A673 (cell line): Measurements from ENCODE around the gene C20orf204. TPM values are rescaled to one million over a fixed set of nuclear protein-coding genes. Genes with fewer than 3 reads are reported as not detected.
A peak's percentile ranks its signal among the peaks of the same experiment; 100 is the strongest.

Experiments
- Bru-seq: library from RNA; stranded (reverse); fragments of 400-500 nt; gene quantifications from one replicate; lab custom pipeline; 2021; lab: Mats Ljungman, UMichigan
- BruChase-seq, 2 experiments: library from RNA; stranded (reverse); fragments of 400-500 nt; gene quantifications; one replicate each; lab custom pipeline; 2021; lab: Mats Ljungman, UMichigan
- BruUV-seq: library from RNA; stranded (reverse); fragments of 400-500 nt; replicated peaks from 2 replicates; lab custom pipeline; 2021; lab: Mats Ljungman, UMichigan
- CTCF ChIA-PET: fragments of 300-600 bp; sonication (Branson Sonifier 250); formaldehyde crosslinking; loops from one replicate; lab custom pipeline; 2022; ENCODE audit warnings: antibody characterized with exemption; lab: Charles Lee
- POLR2A ChIA-PET: fragments of 300-600 bp; sonication (Branson Sonifier 250); formaldehyde crosslinking; loops from one replicate; lab custom pipeline; 2022; ENCODE audit warnings: antibody characterized with exemption; ENCODE audit not compliant: low non-redundant PET; lab: Charles Lee
- DNase-seq: peaks from one replicate; pipeline ENCODE4 v3.0.0-alpha.2; 2015; ENCODE audit warnings: low spot score
- H3K27ac ChIP-seq: fragments of 200-600 bp; sonication (generic); 2 replicates; pipeline ENCODE4 v1.5.1; 2016; ENCODE audit warnings: mixed run types, low read depth, mild to moderate bottlenecking, mixed read lengths, antibody characterized with exemption, low read length; ENCODE audit not compliant: poor library complexity, severe bottlenecking
- H3K27me3 ChIP-seq: fragments of 200-600 bp; sonication (generic); replicated peaks from 2 replicates; pipeline ENCODE4 v1.6.1; 2017; ENCODE audit warnings: mixed run types, low read depth, mild to moderate bottlenecking, mixed read lengths, antibody characterized with exemption, low read length; ENCODE audit not compliant: insufficient read depth, poor library complexity
- H3K36me3 ChIP-seq: fragments of 200-600 bp; sonication (generic); 2 replicates; pipeline ENCODE4 v1.6.1; 2016; ENCODE audit warnings: mixed run types, mild to moderate bottlenecking, mixed read lengths, antibody characterized with exemption, low read length; ENCODE audit not compliant: insufficient read depth, poor library complexity, severe bottlenecking
- H3K4me1 ChIP-seq: fragments of 200-600 bp; sonication (generic); 2 replicates; pipeline ENCODE4 v1.6.1; 2017; ENCODE audit warnings: mixed run types, mild to moderate bottlenecking, mixed read lengths, antibody characterized with exemption, low read length; ENCODE audit not compliant: insufficient read depth, poor library complexity, severe bottlenecking
- H3K4me3 ChIP-seq: fragments of 200-600 bp; sonication (generic); 2 replicates; pipeline ENCODE4 v1.5.1; 2016; ENCODE audit warnings: low read depth, mixed run types, mild to moderate bottlenecking, mixed read lengths, low read length; ENCODE audit not compliant: poor library complexity, severe bottlenecking
- H3K9me3 ChIP-seq: fragments of 200-600 bp; sonication (generic); 2 replicates; pipeline ENCODE4 v1.6.1; 2016; ENCODE audit warnings: mixed run types, low read depth, mild to moderate bottlenecking, mixed read lengths, antibody characterized with exemption, low read length; ENCODE audit not compliant: poor library complexity, severe bottlenecking
- CTCF ChIP-seq: fragments of 300-800, 200-600 bp; sonication (generic); conservative IDR thresholded peaks from 2 replicates; pipeline ENCODE4 v1.5.1; 2017; ENCODE audit warnings: low read depth, mild to moderate bottlenecking, antibody characterized with exemption, low read length, moderate library complexity, mixed read lengths
- EZH2 ChIP-seq: fragments of 200-600 bp; sonication (generic); IDR thresholded peaks from 2 replicates; pipeline ENCODE4 v1.6.1; 2017; ENCODE audit warnings: borderline replicate concordance, low read depth, mild to moderate bottlenecking, mixed read lengths, antibody characterized with exemption, low read length; ENCODE audit not compliant: poor library complexity, severe bottlenecking
- intact Hi-C: fragments of 100-400 bp; cut with micrococcal nuclease; formaldehyde crosslinking; loops from one replicate; pipeline ENCODE4 v1.10.0; 2022; ENCODE audit not compliant: unreplicated experiment
- long read RNA-seq: library from polyadenylated mRNA; stranded (forward); transcript quantifications from one replicate; pipeline ENCODE4 v2.0.0, GENCODE V29; 2022
- total RNA-seq: library from RNA; stranded (reverse); gene quantifications from 2 replicates; pipeline ENCODE4 v1.2.3, GENCODE V29; 2021

C20orf204 gene
- 2.4 and 2.5 TPM in 2 replicates for total RNA-seq
- percentile 36 among the genes with signal in this experiment for Bru-seq, nascent RNA
- BruChase-seq, experiment 1, labeled RNA remaining after a 2-hour chase = percentile 45 among the genes with signal in this experiment
- BruChase-seq, experiment 2, labeled RNA remaining after a 6-hour chase = percentile 54 among the genes with signal in this experiment
- long read RNA-seq, partial matches to known transcripts = 1 of 1 reads
- long read RNA-seq, other reads (novel, unspliced or antisense) = 0 of 1 reads

DNA sequence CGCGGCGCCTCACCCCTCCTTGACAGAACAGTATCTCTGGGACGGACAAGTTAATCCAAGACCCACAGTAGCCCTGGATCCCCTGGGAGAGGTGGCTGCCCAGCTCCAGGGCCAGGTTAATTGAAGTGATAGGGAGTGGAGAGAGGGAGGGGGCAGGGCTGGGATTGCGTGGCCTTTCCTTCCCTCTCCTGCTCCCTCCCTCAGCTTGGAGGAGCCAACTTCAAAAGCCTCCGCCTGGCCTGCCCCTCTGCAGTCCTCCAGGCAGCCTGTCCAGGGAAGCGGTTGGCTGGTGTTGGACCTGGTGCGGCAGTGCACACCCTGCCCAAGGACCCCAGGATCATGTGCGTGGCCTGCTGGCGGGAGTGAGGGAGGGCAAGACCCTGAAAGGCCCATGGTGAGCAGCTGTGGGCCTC is at the start of gene C20orf204:
C20orf204 (plus strand) TSS at position 250 of the 413 bp plus-strand sequence; CDS start at position 392, 142 bp downstream.
- no peak for TF ChIP-seq CTCF
- no peak for TF ChIP-seq EZH2
- POLR2A ChIA-PET = no interaction called here
- H3K4me1 ChIP-seq = peaks cover 8% of the 10 kb centered on the region
- no peak within 1 kb of the TSS for H3K4me3 ChIP-seq
- CTCF ChIA-PET = no interaction called here
- DNase-seq = no peak
- no peaks in the 10 kb centered on the region for H3K9me3 ChIP-seq
- no TSS peak for BruUV-seq
- intact Hi-C loops = no loop called here
- H3K27ac ChIP-seq = no peak within 1 kb of the TSS
- peaks cover 35% of the 10 kb centered on the region for H3K27me3 ChIP-seq
- H3K36me3 ChIP-seq = no peaks in the 10 kb centered on the region

DNA sequence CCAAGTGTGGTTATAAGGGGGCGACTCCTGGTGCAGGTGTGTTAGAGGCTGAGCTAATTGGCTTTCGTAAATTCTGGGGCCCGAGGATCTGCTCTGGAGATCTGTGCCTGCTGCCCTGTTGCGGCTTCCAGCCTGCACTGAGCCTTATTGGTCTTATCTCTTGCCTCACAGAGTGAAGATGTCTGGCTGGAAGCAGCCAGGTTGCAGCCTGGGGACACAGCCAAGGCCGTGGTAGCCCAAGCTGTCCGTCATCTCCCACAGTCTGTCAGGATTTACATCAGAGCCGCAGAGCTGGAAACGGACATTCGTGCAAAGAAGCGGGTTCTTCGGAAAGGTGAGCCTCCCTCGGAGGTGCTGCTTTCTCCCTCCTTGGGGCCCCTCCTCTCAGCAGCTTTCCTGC is 35.1 kb upstream of the C20orf204 start:
- ChIA-PET POLR2A (no interaction called here), CTCF (no interaction called here)
- BruUV-seq = no TSS peak
- no peak overlapping the region for H3K4me3 ChIP-seq
- TF ChIP-seq EZH2 = no peak
- TF ChIP-seq CTCF = no peak
- no peaks in the 10 kb centered on the region for H3K4me1 ChIP-seq
- peaks cover 65% of the 10 kb centered on the region for H3K36me3 ChIP-seq
- no peaks in the 10 kb centered on the region for H3K27me3 ChIP-seq
- H3K9me3 ChIP-seq = no peaks in the 10 kb centered on the region
- no peak overlapping the region for H3K27ac ChIP-seq
- intact Hi-C loops = no loop called here
- DNase-seq = no peak

DNA sequence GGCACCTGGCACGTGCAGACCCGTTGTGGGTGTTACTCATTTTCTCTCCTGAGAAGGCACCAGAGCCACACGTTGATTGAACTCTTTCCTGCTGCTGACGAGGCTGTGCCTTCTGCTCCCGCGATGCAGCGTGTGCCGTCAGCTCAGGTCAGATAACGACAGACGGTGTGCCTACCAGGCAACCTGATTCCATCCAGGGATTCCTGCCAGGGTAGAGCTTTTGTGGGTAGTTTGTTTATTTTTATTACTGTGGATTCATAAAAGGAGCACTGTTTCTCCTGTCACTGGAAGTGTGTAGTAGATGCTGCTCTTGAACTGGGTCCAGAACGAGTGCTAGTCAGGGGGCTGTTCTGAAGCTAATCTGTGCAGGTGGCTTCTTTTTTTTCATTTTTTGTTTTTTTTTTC is 34.4 kb upstream of the C20orf204 start:
- Histone ChIP-seq H3K36me3 (peaks cover 58% of the 10 kb centered on the region), H3K27me3 (no peaks in the 10 kb centered on the region), H3K4me1 (no peaks in the 10 kb centered on the region), H3K27ac (no peak overlapping the region), H3K4me3 (no peak overlapping the region), H3K9me3 (no peaks in the 10 kb centered on the region)
- BruUV-seq = no TSS peak
- TF ChIP-seq CTCF = no peak
- TF ChIP-seq EZH2 = no peak
- intact Hi-C loops = no loop called here
- ChIA-PET POLR2A (no interaction called here), CTCF (no interaction called here)
- DNase-seq = no peak
